Adipose tissue (tissue), 3 donors: Measurements from ENCODE around the gene MARK2. TPM values are rescaled to one million over a fixed set of nuclear protein-coding genes. Genes with fewer than 3 reads are reported as not detected.

Experiments
- H3K27ac ChIP-seq: one replicate; pipeline ENCODE4 v1.5.1; 2013; ENCODE audit warnings: low read depth, low read length
- WGBS, 3 donors: extraction: QIAGEN DNeasy Blood & Tissue Kit; methylation state at CpG; one replicate each; pipeline ENCODE4 v1.1.7; 2013; 5-methylcytosine and 5-hydroxymethylcytosine counted together
- polyA plus RNA-seq, 3 donors: library from polyadenylated mRNA; stranded (reverse); fragments of 200-250 nt; gene quantifications; one replicate each; pipeline ENCODE4 v1.2.3, GENCODE V29; 2013
- donor health status: healthy with polysubstance abuse.
- donor health status: Bipolar disorder and iron deficiency.
- donor health status: healthy.

The MARK2 gene
- polyA plus RNA-seq, 3 donors = 13.4 to 15.0 (median 14.2) TPM

GRCh38 chr11:63821411-63821810 lies 17.5 kb upstream of the MARK2 start:
- H3K27ac ChIP-seq = no peak overlapping the region
- 89 to 95% (median 93%) methylated on average over 5 of the region's 5 CpGs for WGBS, 3 donors

DNA sequence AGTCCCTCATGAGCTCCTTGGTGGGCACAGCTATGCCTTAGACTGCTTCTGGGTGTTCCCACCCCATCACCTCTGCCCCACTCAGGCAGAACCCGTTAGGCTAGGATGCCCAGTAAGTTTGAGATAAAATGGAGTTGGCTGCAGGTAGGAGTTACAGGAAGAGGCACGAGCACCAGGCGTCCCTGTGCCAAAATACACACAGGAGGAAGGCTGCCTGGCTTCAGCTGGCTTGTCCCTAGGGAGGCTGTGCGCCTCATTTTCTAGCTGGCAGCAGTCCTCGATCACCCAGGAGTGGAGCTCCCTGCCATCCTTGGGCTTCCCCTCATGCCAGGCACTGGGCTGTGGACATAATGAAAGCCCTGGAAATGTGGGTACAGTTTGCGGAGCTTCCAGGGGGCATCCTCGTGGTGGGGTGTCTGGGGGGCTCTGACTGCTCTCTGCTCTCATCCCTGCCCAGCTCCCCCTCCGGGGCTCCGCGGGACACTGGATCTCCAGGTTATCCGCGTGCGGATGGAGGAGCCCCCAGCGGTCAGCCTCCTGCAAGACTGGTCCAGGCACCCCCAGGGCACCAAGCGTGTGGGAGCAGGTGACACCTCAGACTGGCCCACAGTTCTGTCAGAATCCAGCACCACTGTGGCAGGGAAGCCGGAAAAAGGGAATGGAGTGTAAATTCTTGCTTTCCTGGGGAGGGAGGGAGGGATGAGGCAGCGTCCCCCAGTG lies 12.3 kb upstream of the MARK2 start:
- 81 to 86% (median 84%) methylated on average over 17 of the region's 17 CpGs for WGBS, 3 donors
- no peak overlapping the region for H3K27ac ChIP-seq

DNA sequence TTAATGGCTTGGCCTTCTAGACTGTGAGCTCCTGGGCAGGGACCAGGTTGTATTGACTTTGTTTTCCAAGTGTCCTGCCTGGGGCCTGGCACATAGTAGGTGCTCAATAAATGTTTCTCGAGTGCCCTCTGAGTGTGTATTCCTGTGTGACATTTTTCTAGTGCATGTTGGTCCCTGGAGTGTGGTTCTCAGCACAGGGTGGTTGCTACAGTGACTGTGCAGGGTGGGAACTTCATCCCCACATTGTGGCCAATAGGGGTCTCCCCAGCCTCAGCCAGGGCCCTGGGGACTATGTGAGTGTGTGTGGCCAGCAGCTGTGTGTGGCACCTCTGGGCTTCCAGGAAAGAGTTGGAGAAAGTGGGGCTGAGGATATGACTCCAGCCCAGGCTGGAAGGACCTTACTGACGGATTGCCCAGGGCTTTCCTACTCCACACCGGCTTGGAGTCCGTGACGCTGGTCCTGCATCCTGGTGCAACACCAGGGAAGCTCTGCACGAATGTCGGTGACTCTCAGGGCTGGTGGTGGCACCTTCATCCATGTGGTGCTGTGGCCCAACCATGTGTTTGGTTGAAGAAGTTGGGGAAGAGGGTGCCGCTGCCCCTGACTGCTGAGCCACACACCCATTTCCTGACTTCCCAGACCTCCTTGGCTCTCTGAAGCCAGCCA lies 9.0 kb upstream of the MARK2 start:
- H3K27ac ChIP-seq = no peak overlapping the region
- WGBS, 3 donors = 76 to 83% (median 79%) methylated on average over 8 of the region's 8 CpGs

DNA sequence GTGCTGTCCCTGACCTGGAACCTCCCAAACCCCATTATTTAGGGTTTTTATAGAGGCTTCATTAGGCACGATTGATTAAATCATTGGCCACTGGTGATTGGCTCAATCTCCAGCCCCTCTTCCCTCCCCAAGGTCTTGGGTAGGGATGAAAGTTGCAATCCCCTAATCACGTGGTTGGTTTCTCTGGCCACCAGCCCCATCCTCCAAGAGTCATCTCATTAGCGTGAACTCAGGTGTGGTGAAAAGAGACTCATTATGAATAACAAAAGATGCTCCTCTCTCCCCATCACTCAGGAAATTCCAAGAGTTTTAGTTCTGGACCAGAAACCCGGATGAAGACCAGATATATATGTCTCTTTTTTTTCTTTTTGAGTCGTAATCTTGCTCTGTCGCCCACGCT lies 7.6 kb upstream of the MARK2 start:
- WGBS, 3 donors = 66 to 75% (median 72%) methylated on average over 7 of the region's 7 CpGs
- no peak overlapping the region for H3K27ac ChIP-seq

DNA sequence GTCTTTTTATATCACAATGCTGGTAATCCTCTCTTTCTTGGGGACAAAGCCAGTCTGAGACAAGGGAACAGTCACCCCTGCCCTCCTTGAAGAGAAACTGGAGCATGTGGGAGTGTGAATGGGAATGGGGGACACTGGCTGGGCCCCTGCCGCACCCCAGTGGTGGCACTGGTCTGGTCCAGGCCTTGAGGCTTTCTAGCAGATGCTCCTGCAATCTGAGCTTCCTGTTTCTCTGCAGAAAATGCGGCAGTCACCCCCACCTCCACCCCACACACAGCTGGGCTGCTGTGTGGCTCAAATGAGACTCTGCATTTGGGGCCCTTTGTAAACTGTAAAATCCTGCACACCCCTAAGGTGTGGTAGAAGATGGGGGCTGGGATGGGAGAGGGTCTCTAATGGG lies 6.6 kb upstream of the MARK2 start:
- WGBS, 3 donors = 45 to 62% (median 49%) methylated on average over 2 of the region's 2 CpGs
- no peak overlapping the region for H3K27ac ChIP-seq

GRCh38 chr11:63833048-63833447 lies 5.9 kb upstream of the MARK2 start:
- WGBS, 3 donors = 96 to 99% (median 97%) methylated on average over 2 of the region's 2 CpGs
- no peak overlapping the region for H3K27ac ChIP-seq

DNA sequence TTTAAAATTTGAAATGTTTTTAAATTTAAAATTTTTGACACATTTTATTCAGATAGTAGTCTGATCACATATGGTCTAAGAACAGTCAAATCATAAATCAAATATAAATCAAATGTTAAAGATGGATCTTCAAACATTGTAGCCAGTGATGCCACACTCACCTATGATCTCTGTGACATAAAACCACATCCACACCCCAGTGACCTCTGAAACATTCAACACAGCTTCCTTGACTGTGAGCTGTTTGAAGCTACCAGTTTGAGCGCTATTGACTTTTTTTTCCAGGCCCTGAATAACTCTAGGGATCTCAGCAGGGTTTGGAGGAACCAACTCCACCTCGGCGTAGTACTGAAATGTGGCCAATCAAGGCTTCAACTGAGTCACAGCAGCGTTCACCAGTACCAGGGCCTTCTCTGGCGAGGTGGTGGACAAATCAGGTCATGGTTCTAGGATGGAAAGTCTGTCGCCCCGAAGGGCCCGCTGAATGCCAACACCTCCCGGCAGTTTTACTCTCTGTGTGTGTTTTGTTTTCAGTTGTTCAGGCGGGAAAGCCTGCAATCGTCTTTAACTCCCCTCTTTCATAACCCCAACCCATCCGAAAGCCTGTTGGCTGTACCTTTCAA lies 4.3 kb upstream of the MARK2 start:
- WGBS, 3 donors = 82 to 90% (median 85%) methylated on average over 12 of the region's 12 CpGs
- H3K27ac ChIP-seq = no peak overlapping the region

- no peak overlapping the region for H3K27ac ChIP-seq
- WGBS, 3 donors = 77 to 83% (median 79%) methylated on average over 6 of the region's 6 CpGs
Measured at GRCh38 chr11:63835158-63835545, 3.8 kb upstream of the MARK2 start.

DNA sequence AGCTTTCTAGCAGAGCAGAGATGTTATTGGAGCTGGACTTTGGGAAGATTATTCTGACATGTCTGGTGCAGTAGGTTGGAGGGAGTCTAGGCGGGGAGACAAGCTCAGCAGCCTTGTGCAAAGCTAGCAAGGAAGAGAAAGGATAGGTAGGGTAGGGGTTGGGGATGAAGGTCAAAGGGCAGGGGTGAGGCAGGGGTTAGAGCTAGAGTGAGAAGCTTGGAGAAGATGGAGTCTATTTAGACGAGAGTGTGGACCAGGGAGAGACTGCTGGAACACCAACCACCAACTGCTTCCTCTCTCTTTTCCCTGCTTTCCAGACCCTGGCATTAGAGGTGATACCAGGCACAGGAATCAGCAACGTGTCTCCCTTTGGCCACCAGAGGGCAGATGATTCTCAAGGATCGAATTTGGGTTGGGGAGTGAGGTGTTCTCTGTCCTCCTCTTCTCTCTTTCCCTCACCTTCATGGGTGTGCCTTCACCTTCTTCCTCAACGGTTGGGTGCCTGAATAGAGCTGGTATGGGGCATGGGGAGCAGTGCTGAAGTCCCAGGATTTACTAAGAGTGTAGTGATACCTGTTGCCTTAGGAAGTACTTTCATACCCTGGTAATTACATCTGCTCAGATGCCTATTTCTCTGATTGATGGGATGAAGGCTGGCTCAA lies 1.8 kb upstream of the MARK2 start:
- no peak overlapping the region for H3K27ac ChIP-seq
- WGBS, 3 donors = 13 to 14% (median 14%) methylated on average over 5 of the region's 5 CpGs

GRCh38 chr11:63837739-63838138 lies 1.2 kb upstream of the MARK2 start:
- 30 to 43% (median 32%) methylated on average over 5 of the region's 5 CpGs for WGBS, 3 donors
- H3K27ac ChIP-seq = no peak overlapping the region

- 20 to 29% (median 22%) methylated on average over 18 of the region's 18 CpGs for WGBS, 3 donors
- no peak overlapping the region for H3K27ac ChIP-seq
Measured at GRCh38 chr11:63838150-63838677, 696 bp upstream of the MARK2 start.

DNA sequence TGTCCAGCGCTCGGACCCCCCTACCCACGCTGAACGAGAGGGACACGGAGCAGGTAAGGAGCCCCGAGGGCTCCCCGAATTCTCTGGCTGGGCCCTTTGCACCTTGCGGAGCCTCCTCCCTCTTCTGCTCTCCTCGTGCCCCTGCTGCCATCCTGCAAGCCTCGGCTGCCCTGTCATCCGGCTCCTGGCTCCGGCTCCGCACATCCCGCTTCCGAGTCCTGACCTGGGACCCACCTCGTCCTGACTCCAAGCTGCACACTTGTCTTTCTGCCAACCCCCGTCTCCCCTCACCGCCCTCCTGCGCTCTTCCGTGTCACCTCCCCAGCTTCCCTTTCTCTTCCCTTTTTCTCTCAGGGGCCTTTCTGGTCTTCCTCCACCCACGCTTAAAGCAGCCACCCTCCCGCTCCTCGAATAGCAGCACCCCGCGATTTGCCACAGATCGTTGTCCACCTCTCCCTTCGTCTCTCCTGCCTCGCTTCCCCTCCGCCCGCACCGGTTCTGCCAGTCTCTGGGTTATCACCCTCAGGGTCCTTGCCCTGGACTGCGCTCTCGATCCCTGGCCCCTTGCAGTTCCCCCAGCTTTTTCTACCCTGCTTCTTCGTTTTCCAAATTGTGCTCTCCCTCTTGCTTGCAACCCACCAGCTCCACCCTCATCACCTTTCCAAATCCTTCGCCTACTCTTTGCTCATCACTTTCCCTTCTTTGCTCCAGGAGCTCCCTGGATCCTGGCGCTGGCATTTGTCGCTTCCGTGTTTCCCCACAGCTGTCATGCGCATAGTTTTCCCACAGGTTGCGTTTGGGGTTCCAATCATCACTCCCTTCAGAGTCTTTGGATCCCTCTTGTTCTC lies 822 bp downstream of the MARK2 start:
- 1% methylated on average over 32 to 40 of the region's 40 CpGs for WGBS, 3 donors
- peak overlapping the region; percentile 34 for H3K27ac ChIP-seq

DNA sequence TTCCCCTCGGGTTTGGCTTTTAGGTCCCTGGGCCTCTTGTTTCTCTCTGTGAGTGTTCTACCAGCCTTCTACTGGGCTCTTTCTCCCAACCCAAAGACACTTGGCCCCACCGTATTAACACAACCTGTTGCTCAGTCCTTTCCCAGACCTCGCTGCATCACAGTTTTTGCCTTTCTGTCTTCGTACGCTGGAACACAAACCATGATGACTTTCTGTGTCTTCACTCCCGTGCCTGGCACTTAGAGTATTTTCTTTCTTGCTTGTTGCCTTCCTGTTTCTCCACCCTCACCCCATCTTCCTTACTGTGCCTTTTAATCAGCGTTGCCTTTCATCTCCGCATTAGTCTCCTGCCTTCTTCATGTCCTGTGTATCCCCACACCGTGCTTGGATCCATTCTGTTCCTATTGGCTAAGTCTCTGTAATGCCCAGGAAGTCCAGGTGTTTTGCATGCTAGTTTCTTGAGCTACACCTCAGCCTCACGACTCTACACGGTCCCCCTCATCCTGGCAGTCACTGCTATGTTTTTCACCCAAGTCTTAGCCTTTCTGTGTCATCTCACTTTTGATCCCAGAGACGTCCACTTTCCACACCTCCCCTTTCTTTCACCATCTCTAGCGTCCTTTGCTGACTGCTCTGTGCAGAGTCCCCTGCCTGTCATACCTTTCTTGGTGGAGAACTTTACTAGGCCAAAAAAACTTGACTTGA lies 1.6 kb downstream of the MARK2 start:
- H3K27ac ChIP-seq = no peak overlapping the region
- 2 to 5% (median 4%) methylated on average over 13 of the region's 13 CpGs for WGBS, 3 donors

- no peak overlapping the region for H3K27ac ChIP-seq
- WGBS, 3 donors = 26 to 57% (median 55%) methylated on average over 3 of the region's 3 CpGs
Measured at GRCh38 chr11:63841554-63841953, 2.6 kb downstream of the MARK2 start.

DNA sequence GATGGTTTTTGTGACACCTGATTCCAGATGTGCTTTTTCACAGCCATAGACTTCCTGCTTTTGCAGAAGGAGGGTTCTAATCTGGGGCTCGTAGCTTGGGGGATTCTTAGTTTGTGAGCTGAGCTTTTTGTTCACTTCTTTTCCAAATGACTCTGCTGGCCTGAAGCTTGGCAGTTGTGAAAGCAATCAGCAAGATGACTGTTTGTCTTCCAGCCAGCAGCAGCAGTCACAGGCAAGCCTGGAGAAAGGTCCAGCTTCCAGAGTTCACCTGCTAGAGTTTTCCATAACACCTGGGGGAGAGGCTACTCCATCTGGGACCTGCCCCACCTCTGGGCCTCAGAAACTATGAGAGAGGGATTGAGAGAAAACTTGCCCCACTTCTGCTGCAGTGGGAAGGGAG lies 4.1 kb downstream of the MARK2 start:
- H3K27ac ChIP-seq = no peak overlapping the region
- 10 to 43% (median 27%) methylated on average over 1 of the region's 1 CpG for WGBS, 3 donors

- no peak overlapping the region for H3K27ac ChIP-seq
- 78 to 83% (median 79%) methylated on average over 4 of the region's 4 CpGs for WGBS, 3 donors
Measured at GRCh38 chr11:63844836-63845235, 5.9 kb downstream of the MARK2 start.

GRCh38 chr11:63845303-63845702 lies 6.4 kb downstream of the MARK2 start:
- no peak overlapping the region for H3K27ac ChIP-seq
- 42 to 46% (median 42%) methylated on average over 2 of the region's 2 CpGs for WGBS, 3 donors

GRCh38 chr11:63845911-63846310 lies 7.0 kb downstream of the MARK2 start:
- 57 to 91% (median 90%) methylated on average over 7 of the region's 7 CpGs for WGBS, 3 donors
- no peak overlapping the region for H3K27ac ChIP-seq
